K562 (cell line): ENCODE measurements around the gene CYBRD1. TPM values are rescaled to one million over a fixed set of nuclear protein-coding genes. Genes with fewer than 3 reads are reported as not detected.

Source experiments
- HDAC2 ChIP-seq: fragments of 450-650 bp; IDR thresholded peaks from 2 replicates; pipeline ENCODE4 v1.6.1; 2016; ENCODE audit warnings: mild to moderate bottlenecking
- HMG20A ChIP-seq: fragments of 450-650 bp; formaldehyde crosslinking; conservative IDR thresholded peaks from 2 replicates; pipeline ENCODE4 v1.4.0; 2020; ENCODE audit warnings: mild to moderate bottlenecking, mixed read lengths
- HNRNPH1 ChIP-seq: fragments of 200-400 bp; formaldehyde crosslinking; optimal IDR thresholded peaks from 2 replicates; pipeline ENCODE3; 2017; ENCODE audit warnings: low read depth, mild to moderate bottlenecking, low read length, moderate library complexity
- PHF8 ChIP-seq: fragments of 200-600 bp; sonication (generic); IDR thresholded peaks from 2 replicates; pipeline ENCODE4 v1.6.1; 2012; ENCODE audit warnings: mixed run types, mild to moderate bottlenecking, inconsistent platforms, low read length, moderate library complexity, borderline replicate concordance
- RFX5 ChIP-seq: IDR thresholded peaks from 2 replicates; pipeline ENCODE4 v1.6.1; 2011; ENCODE audit warnings: low read depth, mild to moderate bottlenecking, improper control_type of control experiment, low read length
- SP1 ChIP-seq: sonication (generic); formaldehyde crosslinking; IDR thresholded peaks from 2 replicates; pipeline ENCODE4 v1.8.1; 2022; ENCODE audit warnings: mild to moderate bottlenecking, missing genetic modification reagents
- polyA plus RNA-seq, 8 experiments: library from polyadenylated mRNA; depleted of rRNA in 4 of 8; stranded (reverse) in 5 of 8; unstranded in 3 of 8; fragments of >200 nt; fragmentation: Nextera tagmentation in 2 of 8; fragmentation: Illumina TruSeq in 1 of 8; extraction: Ambion mirVana in 2 of 8; extraction: Trizol in 1 of 8; gene quantifications; 2 replicates each; pipeline versions ENCODE4 v1.2.1 to v1.2.3, GENCODE V29; 2011 to 2014; ENCODE audit warnings: inconsistent platforms in 1 of 8, missing spikeins in 1 of 8
- total RNA-seq, 7 experiments: library from RNA; depleted of rRNA in 6 of 7; stranded (reverse); fragments of >200 nt in 6 of 7; fragmentation: Illumina TruSeq in 2 of 7; extraction: Trizol in 2 of 7; gene quantifications; 2 replicates each; pipeline versions ENCODE4 v1.2.1 to v1.2.3, GENCODE V29; 2011 to 2021; ENCODE audit warnings: low replicate concordance in 1 of 7
- TF ChIP-seq, protein P1 (sequence below): sonication (generic); formaldehyde crosslinking; IDR thresholded peaks from 2 replicates; pipeline ENCODE4 v1.5.0; 2020; ENCODE audit warnings: missing genetic modification reagents
- TF ChIP-seq, protein P2 (sequence below): fragments of 450-650 bp; formaldehyde crosslinking; IDR thresholded peaks from 2 replicates; pipeline ENCODE4 v1.4.0; 2020; ENCODE audit warnings: mild to moderate bottlenecking, moderate library complexity
- TF ChIP-seq, protein P3 (sequence below): sonication (generic); formaldehyde crosslinking; IDR thresholded peaks from 2 replicates; pipeline ENCODE4 v1.8.0; 2022; ENCODE audit warnings: missing genetic modification reagents, mild to moderate bottlenecking, borderline replicate concordance
- TF ChIP-seq, protein P4 (sequence below): fragments of 200-600 bp; sonication (generic); IDR thresholded peaks from one replicate; pipeline ENCODE4 v1.6.1; 2012; ENCODE audit warnings: mild to moderate bottlenecking, low read depth, low read length, inconsistent platforms

CYBRD1 gene
- total and polyA plus RNA-seq, 9 of the 15 experiments (the other 6 are each of a cell fraction or from before 2014, with no cell fraction given), result 9.6 to 22.4 (median 15.6) TPM

DNA sequence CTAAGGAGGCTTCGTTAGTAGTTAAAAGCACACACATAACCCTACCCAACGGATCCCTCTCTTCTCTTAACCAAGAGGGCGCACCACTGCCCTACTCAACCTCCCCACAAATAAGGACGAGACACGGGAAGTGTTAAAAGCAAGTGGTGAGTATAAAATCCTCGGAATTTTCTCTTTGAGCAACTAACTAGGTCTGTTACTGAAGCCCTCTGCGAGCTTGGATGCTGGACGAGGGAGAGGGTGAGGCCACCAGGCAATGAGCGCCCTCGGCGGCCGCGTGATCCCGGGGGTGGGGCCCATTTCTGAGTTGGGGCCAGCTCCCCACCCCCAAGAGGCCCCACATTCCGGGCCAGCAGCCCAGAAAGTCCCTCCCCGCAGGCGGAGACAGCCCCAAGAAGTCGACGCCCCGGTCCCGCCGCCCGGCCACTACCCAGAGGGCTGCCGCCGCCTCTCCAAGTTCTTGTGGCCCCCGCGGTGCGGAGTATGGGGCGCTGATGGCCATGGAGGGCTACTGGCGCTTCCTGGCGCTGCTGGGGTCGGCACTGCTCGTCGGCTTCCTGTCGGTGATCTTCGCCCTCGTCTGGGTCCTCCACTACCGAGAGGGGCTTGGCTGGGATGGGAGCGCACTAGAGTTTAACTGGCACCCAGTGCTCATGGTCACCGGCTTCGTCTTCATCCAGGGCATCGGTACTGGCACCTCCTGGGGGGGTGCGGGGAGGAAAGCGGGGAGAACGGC lies at the start of gene CYBRD1 (continued):
- TF ChIP-seq, protein P1, sequence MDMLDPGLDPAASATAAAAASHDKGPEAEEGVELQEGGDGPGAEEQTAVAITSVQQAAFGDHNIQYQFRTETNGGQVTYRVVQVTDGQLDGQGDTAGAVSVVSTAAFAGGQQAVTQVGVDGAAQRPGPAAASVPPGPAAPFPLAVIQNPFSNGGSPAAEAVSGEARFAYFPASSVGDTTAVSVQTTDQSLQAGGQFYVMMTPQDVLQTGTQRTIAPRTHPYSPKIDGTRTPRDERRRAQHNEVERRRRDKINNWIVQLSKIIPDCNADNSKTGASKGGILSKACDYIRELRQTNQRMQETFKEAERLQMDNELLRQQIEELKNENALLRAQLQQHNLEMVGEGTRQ, result peak; percentile 61
- TF ChIP-seq HDAC2 (0 out of 2 replicates have a peak, but pooled peaks have one; percentile 24), SP1 (CRISPR knock-in tag) (peak; percentile 14), HNRNPH1 (no peak), HMG20A (CRISPR knock-in tag) (no peak), PHF8 (peak; percentile 74), RFX5 (no peak)
- TF ChIP-seq, protein P2, sequence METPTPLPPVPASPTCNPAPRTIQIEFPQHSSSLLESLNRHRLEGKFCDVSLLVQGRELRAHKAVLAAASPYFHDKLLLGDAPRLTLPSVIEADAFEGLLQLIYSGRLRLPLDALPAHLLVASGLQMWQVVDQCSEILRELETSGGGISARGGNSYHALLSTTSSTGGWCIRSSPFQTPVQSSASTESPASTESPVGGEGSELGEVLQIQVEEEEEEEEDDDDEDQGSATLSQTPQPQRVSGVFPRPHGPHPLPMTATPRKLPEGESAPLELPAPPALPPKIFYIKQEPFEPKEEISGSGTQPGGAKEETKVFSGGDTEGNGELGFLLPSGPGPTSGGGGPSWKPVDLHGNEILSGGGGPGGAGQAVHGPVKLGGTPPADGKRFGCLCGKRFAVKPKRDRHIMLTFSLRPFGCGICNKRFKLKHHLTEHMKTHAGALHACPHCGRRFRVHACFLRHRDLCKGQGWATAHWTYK (CRISPR knock-in tag), result no peak
- TF ChIP-seq, protein P3, sequence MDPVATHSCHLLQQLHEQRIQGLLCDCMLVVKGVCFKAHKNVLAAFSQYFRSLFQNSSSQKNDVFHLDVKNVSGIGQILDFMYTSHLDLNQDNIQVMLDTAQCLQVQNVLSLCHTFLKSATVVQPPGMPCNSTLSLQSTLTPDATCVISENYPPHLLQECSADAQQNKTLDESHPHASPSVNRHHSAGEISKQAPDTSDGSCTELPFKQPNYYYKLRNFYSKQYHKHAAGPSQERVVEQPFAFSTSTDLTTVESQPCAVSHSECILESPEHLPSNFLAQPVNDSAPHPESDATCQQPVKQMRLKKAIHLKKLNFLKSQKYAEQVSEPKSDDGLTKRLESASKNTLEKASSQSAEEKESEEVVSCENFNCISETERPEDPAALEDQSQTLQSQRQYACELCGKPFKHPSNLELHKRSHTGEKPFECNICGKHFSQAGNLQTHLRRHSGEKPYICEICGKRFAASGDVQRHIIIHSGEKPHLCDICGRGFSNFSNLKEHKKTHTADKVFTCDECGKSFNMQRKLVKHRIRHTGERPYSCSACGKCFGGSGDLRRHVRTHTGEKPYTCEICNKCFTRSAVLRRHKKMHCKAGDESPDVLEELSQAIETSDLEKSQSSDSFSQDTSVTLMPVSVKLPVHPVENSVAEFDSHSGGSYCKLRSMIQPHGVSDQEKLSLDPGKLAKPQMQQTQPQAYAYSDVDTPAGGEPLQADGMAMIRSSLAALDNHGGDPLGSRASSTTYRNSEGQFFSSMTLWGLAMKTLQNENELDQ, result peak; percentile 80; the same call in 1 of the 2 replicates
- TF ChIP-seq, protein P4, sequence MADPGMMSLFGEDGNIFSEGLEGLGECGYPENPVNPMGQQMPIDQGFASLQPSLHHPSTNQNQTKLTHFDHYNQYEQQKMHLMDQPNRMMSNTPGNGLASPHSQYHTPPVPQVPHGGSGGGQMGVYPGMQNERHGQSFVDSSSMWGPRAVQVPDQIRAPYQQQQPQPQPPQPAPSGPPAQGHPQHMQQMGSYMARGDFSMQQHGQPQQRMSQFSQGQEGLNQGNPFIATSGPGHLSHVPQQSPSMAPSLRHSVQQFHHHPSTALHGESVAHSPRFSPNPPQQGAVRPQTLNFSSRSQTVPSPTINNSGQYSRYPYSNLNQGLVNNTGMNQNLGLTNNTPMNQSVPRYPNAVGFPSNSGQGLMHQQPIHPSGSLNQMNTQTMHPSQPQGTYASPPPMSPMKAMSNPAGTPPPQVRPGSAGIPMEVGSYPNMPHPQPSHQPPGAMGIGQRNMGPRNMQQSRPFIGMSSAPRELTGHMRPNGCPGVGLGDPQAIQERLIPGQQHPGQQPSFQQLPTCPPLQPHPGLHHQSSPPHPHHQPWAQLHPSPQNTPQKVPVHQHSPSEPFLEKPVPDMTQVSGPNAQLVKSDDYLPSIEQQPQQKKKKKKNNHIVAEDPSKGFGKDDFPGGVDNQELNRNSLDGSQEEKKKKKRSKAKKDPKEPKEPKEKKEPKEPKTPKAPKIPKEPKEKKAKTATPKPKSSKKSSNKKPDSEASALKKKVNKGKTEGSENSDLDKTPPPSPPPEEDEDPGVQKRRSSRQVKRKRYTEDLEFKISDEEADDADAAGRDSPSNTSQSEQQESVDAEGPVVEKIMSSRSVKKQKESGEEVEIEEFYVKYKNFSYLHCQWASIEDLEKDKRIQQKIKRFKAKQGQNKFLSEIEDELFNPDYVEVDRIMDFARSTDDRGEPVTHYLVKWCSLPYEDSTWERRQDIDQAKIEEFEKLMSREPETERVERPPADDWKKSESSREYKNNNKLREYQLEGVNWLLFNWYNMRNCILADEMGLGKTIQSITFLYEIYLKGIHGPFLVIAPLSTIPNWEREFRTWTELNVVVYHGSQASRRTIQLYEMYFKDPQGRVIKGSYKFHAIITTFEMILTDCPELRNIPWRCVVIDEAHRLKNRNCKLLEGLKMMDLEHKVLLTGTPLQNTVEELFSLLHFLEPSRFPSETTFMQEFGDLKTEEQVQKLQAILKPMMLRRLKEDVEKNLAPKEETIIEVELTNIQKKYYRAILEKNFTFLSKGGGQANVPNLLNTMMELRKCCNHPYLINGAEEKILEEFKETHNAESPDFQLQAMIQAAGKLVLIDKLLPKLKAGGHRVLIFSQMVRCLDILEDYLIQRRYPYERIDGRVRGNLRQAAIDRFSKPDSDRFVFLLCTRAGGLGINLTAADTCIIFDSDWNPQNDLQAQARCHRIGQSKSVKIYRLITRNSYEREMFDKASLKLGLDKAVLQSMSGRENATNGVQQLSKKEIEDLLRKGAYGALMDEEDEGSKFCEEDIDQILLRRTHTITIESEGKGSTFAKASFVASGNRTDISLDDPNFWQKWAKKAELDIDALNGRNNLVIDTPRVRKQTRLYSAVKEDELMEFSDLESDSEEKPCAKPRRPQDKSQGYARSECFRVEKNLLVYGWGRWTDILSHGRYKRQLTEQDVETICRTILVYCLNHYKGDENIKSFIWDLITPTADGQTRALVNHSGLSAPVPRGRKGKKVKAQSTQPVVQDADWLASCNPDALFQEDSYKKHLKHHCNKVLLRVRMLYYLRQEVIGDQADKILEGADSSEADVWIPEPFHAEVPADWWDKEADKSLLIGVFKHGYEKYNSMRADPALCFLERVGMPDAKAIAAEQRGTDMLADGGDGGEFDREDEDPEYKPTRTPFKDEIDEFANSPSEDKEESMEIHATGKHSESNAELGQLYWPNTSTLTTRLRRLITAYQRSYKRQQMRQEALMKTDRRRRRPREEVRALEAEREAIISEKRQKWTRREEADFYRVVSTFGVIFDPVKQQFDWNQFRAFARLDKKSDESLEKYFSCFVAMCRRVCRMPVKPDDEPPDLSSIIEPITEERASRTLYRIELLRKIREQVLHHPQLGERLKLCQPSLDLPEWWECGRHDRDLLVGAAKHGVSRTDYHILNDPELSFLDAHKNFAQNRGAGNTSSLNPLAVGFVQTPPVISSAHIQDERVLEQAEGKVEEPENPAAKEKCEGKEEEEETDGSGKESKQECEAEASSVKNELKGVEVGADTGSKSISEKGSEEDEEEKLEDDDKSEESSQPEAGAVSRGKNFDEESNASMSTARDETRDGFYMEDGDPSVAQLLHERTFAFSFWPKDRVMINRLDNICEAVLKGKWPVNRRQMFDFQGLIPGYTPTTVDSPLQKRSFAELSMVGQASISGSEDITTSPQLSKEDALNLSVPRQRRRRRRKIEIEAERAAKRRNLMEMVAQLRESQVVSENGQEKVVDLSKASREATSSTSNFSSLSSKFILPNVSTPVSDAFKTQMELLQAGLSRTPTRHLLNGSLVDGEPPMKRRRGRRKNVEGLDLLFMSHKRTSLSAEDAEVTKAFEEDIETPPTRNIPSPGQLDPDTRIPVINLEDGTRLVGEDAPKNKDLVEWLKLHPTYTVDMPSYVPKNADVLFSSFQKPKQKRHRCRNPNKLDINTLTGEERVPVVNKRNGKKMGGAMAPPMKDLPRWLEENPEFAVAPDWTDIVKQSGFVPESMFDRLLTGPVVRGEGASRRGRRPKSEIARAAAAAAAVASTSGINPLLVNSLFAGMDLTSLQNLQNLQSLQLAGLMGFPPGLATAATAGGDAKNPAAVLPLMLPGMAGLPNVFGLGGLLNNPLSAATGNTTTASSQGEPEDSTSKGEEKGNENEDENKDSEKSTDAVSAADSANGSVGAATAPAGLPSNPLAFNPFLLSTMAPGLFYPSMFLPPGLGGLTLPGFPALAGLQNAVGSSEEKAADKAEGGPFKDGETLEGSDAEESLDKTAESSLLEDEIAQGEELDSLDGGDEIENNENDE, result no peak
